Liver (tissue), 3 donors: ENCODE results near the gene CACNA1S.

Experiments
- EGR1 ChIP-seq, 2 donors: IDR thresholded peaks; 2 replicates each; pipeline ENCODE4 v1.6.1; 2016 to 2018; ENCODE audit warnings: antibody characterized with exemption in 2 of 2, low read depth in 2 of 2
- FOXA2 ChIP-seq: IDR thresholded peaks from 2 replicates; pipeline ENCODE4 v1.6.1; 2016; ENCODE audit warnings: antibody characterized with exemption
- RAD21 ChIP-seq, 2 donors: IDR thresholded peaks; 2 replicates each; pipeline ENCODE4 v1.6.1; 2016; ENCODE audit warnings: antibody characterized with exemption in 2 of 2, mild to moderate bottlenecking in 2 of 2
- TAF1 ChIP-seq: conservative IDR thresholded peaks from 2 replicates; pipeline ENCODE4 v1.6.1; 2016; ENCODE audit warnings: antibody characterized with exemption, mild to moderate bottlenecking
- TF ChIP-seq, protein P1 (sequence below): fragments of 150-350 bp; IDR thresholded peaks from 2 replicates; pipeline ENCODE4 v1.5.1; 2017; ENCODE audit warnings: improper control_type of control experiment, low read depth, low read length; ENCODE audit not compliant: missing input control
- TF ChIP-seq, protein P2 (sequence below): IDR thresholded peaks from 2 replicates; pipeline ENCODE4 v1.6.1; 2016; ENCODE audit warnings: antibody characterized with exemption
- donor health status: healthy.
- donor health status: healthy.

- TF ChIP-seq, protein P1, sequence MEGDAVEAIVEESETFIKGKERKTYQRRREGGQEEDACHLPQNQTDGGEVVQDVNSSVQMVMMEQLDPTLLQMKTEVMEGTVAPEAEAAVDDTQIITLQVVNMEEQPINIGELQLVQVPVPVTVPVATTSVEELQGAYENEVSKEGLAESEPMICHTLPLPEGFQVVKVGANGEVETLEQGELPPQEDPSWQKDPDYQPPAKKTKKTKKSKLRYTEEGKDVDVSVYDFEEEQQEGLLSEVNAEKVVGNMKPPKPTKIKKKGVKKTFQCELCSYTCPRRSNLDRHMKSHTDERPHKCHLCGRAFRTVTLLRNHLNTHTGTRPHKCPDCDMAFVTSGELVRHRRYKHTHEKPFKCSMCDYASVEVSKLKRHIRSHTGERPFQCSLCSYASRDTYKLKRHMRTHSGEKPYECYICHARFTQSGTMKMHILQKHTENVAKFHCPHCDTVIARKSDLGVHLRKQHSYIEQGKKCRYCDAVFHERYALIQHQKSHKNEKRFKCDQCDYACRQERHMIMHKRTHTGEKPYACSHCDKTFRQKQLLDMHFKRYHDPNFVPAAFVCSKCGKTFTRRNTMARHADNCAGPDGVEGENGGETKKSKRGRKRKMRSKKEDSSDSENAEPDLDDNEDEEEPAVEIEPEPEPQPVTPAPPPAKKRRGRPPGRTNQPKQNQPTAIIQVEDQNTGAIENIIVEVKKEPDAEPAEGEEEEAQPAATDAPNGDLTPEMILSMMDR: no peak
- TF ChIP-seq TAF1: no peak
- no peak for TF ChIP-seq FOXA2
- no peak for TF ChIP-seq RAD21 (IDR thresholded peaks at IDR 0.05)
- TF ChIP-seq, protein P2, sequence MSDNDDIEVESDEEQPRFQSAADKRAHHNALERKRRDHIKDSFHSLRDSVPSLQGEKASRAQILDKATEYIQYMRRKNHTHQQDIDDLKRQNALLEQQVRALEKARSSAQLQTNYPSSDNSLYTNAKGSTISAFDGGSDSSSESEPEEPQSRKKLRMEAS: no peak
- no peak for TF ChIP-seq EGR1 (IDR thresholded peaks at IDR 0.05; ENCODE audit: low read depth in 2 of 2)
Measured at GRCh38 chr1:201126832-201127754, 14.9 kb upstream of the CACNA1S start, which contains the start of gene ASCL5.
